NB4 (cell line): Measurements from ENCODE around the gene FA2H.

Source experiments
- POLR2A ChIP-seq: IDR thresholded peaks from 2 replicates; pipeline ENCODE4 v1.6.1; 2011; ENCODE audit warnings: mild to moderate bottlenecking; ENCODE audit not compliant: insufficient read length; ENCODE audit errors: extremely low read depth
- TF ChIP-seq, protein P1 (sequence below): IDR thresholded peaks from one replicate; pipeline ENCODE4 v1.5.1; 2012; ENCODE audit warnings: low read depth, low read length

DNA sequence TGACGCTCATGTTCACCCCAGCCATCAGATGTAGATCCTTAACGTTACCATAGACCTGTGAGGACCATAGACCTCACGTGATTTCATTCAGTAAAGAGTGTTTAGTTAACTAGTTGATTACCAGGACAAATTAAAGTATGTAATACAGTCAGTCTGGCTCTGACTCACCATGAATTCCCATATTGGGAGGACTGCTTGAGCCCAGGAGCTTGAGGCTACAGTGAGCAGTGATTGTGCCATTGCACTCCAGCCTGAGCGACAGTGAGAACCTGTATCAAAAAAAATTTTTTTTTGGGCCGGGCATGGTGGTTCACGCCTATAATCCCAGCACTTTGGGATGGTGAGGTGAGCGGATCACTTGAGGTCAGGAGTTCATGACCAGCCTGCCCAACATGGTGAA is 13.5 kb upstream of the FA2H start:
- TF ChIP-seq, protein P1, sequence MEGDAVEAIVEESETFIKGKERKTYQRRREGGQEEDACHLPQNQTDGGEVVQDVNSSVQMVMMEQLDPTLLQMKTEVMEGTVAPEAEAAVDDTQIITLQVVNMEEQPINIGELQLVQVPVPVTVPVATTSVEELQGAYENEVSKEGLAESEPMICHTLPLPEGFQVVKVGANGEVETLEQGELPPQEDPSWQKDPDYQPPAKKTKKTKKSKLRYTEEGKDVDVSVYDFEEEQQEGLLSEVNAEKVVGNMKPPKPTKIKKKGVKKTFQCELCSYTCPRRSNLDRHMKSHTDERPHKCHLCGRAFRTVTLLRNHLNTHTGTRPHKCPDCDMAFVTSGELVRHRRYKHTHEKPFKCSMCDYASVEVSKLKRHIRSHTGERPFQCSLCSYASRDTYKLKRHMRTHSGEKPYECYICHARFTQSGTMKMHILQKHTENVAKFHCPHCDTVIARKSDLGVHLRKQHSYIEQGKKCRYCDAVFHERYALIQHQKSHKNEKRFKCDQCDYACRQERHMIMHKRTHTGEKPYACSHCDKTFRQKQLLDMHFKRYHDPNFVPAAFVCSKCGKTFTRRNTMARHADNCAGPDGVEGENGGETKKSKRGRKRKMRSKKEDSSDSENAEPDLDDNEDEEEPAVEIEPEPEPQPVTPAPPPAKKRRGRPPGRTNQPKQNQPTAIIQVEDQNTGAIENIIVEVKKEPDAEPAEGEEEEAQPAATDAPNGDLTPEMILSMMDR = no peak
- TF ChIP-seq POLR2A = no peak
